SK-N-SH (cell line): ENCODE data around the gene IRAK2. TPM values are rescaled to one million over a fixed set of nuclear protein-coding genes. Genes with fewer than 3 reads are reported as not detected.

ENCODE experiments used
- CTCF ChIA-PET: fragments of 300-600, 350-600 bp; formaldehyde crosslinking; extraction: SDS; loops from one replicate; lab custom pipeline; 2021; lab: Yijun Ruan, JAX
- POLR2A ChIA-PET: fragments of 350-600 bp; sonication (Branson Sonifier 250); formaldehyde crosslinking; extraction: SDS; loops from one replicate; lab custom pipeline; 2020; ENCODE audit warnings: antibody characterized with exemption, inconsistent platforms; lab: Yijun Ruan, JAX
- DNase-seq: peaks from one replicate; pipeline ENCODE4 v3.0.0; 2012
- H2AFZ ChIP-seq: fragments of 200-600 bp; sonication (generic); 2 replicates; pipeline ENCODE4 v1.8.1; 2016; ENCODE audit warnings: antibody characterized with exemption, mild to moderate bottlenecking, low read depth
- H3F3A ChIP-seq: fragments of 200-600 bp; sonication (generic); replicated peaks from 2 replicates; pipeline ENCODE3; 2016; ENCODE audit warnings: antibody characterized with exemption, mild to moderate bottlenecking; ENCODE audit not compliant: insufficient read depth
- H3K27ac ChIP-seq, 2 experiments: fragments of 200-500 bp in 1 of 2; fragments of 200-600 bp in 1 of 2; sonication (Bioruptor generic) in 1 of 2; sonication (generic), shearing (Covaris generic) in 1 of 2; 2 replicates each; pipeline versions ENCODE4 v1.5.1 to v1.6.1; 2014 to 2016; ENCODE audit warnings: low read depth in 2 of 2, inconsistent platforms in 1 of 2, low read length in 1 of 2, mild to moderate bottlenecking in 1 of 2, mixed read lengths in 1 of 2
- H3K27me3 ChIP-seq: fragments of 200-600 bp; sonication (generic), shearing (Covaris generic); 2 replicates; pipeline ENCODE4 v1.6.1; 2016; ENCODE audit warnings: mixed run types; ENCODE audit not compliant: insufficient read depth
- H3K36me3 ChIP-seq, 2 experiments: fragments of 200-500 bp in 1 of 2; fragments of 200-600 bp in 1 of 2; sonication (Bioruptor generic) in 1 of 2; sonication (generic) in 1 of 2; replicated peaks in 1 of 2; 2 replicates each; pipeline versions ENCODE3 to v1.5.1; 2014 to 2016; ENCODE audit warnings: low read length in 1 of 2, mild to moderate bottlenecking in 1 of 2; ENCODE audit not compliant: insufficient read depth in 2 of 2, control insufficient read depth in 1 of 2
- H3K4me1 ChIP-seq, 2 experiments: fragments of 200-500 bp in 1 of 2; fragments of 200-600 bp in 1 of 2; sonication (Bioruptor generic) in 1 of 2; sonication (generic), shearing (Covaris generic) in 1 of 2; 2 replicates each; pipeline versions ENCODE4 v1.5.1 to v1.6.1; 2014 to 2016; ENCODE audit warnings: low read depth in 1 of 2, low read length in 1 of 2, mixed run types in 1 of 2; ENCODE audit not compliant: insufficient read depth in 2 of 2, control insufficient read depth in 1 of 2
- H3K4me2 ChIP-seq: fragments of 200-600 bp; sonication (generic), shearing (Covaris generic); 2 replicates; pipeline ENCODE4 v1.6.1; 2017; ENCODE audit warnings: mixed run types
- H3K4me3 ChIP-seq, 2 experiments: fragments of 200-500 bp in 1 of 2; fragments of 200-600 bp in 1 of 2; sonication (Bioruptor generic) in 1 of 2; sonication (generic), shearing (Covaris generic) in 1 of 2; 2 replicates each; pipeline versions ENCODE4 v1.5.1 to v1.8.1; 2014 to 2016; ENCODE audit warnings: low read depth in 2 of 2, inconsistent platforms in 1 of 2, low read length in 1 of 2, mild to moderate bottlenecking in 1 of 2, mixed read lengths in 1 of 2, moderate library complexity in 1 of 2
- H3K79me2 ChIP-seq: fragments of 200-600 bp; sonication (generic); 2 replicates; pipeline ENCODE4 v1.8.1; 2017; ENCODE audit warnings: mild to moderate bottlenecking; ENCODE audit not compliant: insufficient read depth
- H3K9ac ChIP-seq: fragments of 200-600 bp; sonication (generic); 2 replicates; pipeline ENCODE4 v1.6.1; 2017; ENCODE audit warnings: mixed run types
- H3K9me2 ChIP-seq: fragments of 200-600 bp; sonication (generic); 2 replicates; pipeline ENCODE4 v1.6.1; 2017; ENCODE audit warnings: mixed run types
- H3K9me3 ChIP-seq: fragments of 200-600 bp; sonication (generic); 2 replicates; pipeline ENCODE4 v1.6.1; 2017; ENCODE audit warnings: mixed run types, mild to moderate bottlenecking, moderate library complexity
- H4K20me1 ChIP-seq: fragments of 200-600 bp; sonication (generic); 2 replicates; pipeline ENCODE4 v1.6.1; 2017; ENCODE audit warnings: mild to moderate bottlenecking, mixed run types; ENCODE audit not compliant: insufficient read depth
- EZH2phosphoT487 ChIP-seq: fragments of 200-600 bp; sonication (generic); IDR thresholded peaks from 2 replicates; pipeline ENCODE4 v1.6.1; 2017; ENCODE audit warnings: low read depth, mixed run types, mild to moderate bottlenecking, antibody characterized with exemption, moderate library complexity, borderline replicate concordance
- FOXM1 ChIP-seq: IDR thresholded peaks from 2 replicates; pipeline ENCODE4 v1.4.0; 2012; ENCODE audit warnings: low read depth, mild to moderate bottlenecking
- MXI1 ChIP-seq: IDR thresholded peaks from 2 replicates; pipeline ENCODE4 v1.6.1; 2012; ENCODE audit warnings: mild to moderate bottlenecking, low read depth, low read length, improper control_type of control experiment
- NRF1 ChIP-seq: IDR thresholded peaks from 2 replicates; pipeline ENCODE4 v1.6.1; 2012; ENCODE audit warnings: low read depth, mild to moderate bottlenecking, low read length
- RCOR1 ChIP-seq: fragments of 150-350 bp; IDR thresholded peaks from 2 replicates; pipeline ENCODE4 v1.6.1; 2017; ENCODE audit warnings: antibody characterized with exemption, low read length
- SIN3A ChIP-seq: IDR thresholded peaks from 2 replicates; pipeline ENCODE4 v1.6.1; 2012; ENCODE audit warnings: low read depth, mild to moderate bottlenecking, low read length, moderate library complexity, borderline replicate concordance
- TEAD4 ChIP-seq: IDR thresholded peaks from 2 replicates; pipeline ENCODE4 v1.4.0; 2012; ENCODE audit warnings: mild to moderate bottlenecking, borderline replicate concordance; ENCODE audit not compliant: insufficient read depth
- WGBS: methylation state at CpG from one replicate; pipeline ENCODE4 v1.1.6; 2017; ENCODE audit warnings: low lambda C conversion rate; 5-methylcytosine and 5-hydroxymethylcytosine counted together
- polyA plus RNA-seq, 3 experiments: library from polyadenylated mRNA; depleted of rRNA; stranded (reverse); fragments of >200 nt; gene quantifications; 2 replicates each; pipeline ENCODE4 v1.2.3, GENCODE V29; 2012
- small RNA-seq, 7 experiments: library from RNA; depleted of rRNA; stranded (forward); fragments of <200 nt; gene quantifications; one replicate each; pipeline ENCODE3, GENCODE V24; 2012
- TF ChIP-seq, protein P1 (sequence below): IDR thresholded peaks from 2 replicates; pipeline ENCODE4 v1.4.0; 2012; ENCODE audit warnings: low read depth
- TF ChIP-seq, protein P2 (sequence below): fragments of 150-350 bp; IDR thresholded peaks from 2 replicates; pipeline ENCODE4 v1.6.1; 2016; ENCODE audit warnings: mild to moderate bottlenecking, low read depth, low read length

Gene IRAK2
- polyA plus RNA-seq, 1 of the 3 experiments (the other 2 are of a cell fraction) = 7.7 TPM

DNA sequence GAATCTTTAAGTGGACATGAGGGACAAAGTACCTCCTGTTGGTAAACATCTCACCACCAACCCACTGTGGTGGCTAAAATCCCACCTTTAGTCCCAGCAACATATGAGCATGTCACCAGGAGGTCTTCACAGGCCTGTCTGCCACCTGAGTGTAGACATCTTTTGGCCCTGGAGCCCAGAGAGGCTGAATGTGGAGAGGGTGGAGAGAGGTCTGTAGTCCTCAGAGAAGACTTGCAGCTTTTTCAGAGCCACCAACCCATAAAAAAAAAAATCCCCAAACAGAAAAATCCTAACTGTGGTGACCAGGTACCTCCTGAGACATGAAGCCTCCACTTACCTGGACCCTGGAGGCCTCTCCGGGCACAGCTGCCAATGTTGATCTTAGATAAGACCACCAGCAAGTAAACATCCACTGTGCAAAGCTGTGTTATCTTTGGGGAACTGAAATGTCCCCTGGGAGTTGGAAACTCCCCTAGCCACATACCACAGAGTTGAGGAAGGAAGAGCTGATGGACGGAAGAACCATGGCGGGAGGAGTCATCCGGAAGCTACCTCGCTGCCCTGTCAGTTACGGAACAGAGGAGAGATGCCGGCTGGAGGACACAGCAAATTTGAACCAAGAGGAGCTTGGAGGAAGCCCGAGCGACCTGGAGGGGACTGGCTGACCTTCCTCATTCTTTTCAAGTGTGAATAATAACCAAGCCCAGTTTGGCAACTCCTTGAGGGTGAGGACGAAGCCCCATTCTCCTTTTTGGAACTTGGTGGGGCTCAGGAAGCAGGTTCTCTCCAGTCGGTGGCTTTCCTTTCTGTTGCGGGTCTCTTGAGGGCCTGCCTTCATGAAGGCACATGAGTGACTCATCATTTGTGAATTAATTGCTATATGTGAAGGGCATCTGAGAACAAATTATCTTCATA lies 128.0 kb downstream of the IRAK2 start, which contains the start of gene GHRL:
GHRL (minus strand) TSS at position 443 of the 915 bp plus-strand sequence. CDS start 2,767 bp downstream, outside the sequence.
- H3K4me3 ChIP-seq = no peak within 1 kb of the TSS
- H4K20me1 ChIP-seq = no peaks in the 10 kb centered on the region
- H3K79me2 ChIP-seq = no peaks in the 10 kb centered on the region
- no peak within 1 kb of the TSS for H3K9ac ChIP-seq
- ChIA-PET CTCF (interaction anchor here (0.5 to 1.2 kb wide), 4 partner anchors 33 to 128 kb away, joined by 3 read pairs; partner anchors contain the start of gene IRAK2), POLR2A (no interaction called here)
- no peak within 1 kb of the TSS for H3K4me2 ChIP-seq
- peaks cover 14 to 18% of the 10 kb centered on the region in 2 experiments for H3K36me3 ChIP-seq
- no peaks in the 10 kb centered on the region for H3K27me3 ChIP-seq
- no peak for DNase-seq
- no peaks in the 10 kb centered on the region for H3K4me1 ChIP-seq
- H2AFZ ChIP-seq = no peak within 1 kb of the TSS
- no peak within 1 kb of the TSS for H3K27ac ChIP-seq
- TF ChIP-seq FOXM1 (no peak), RCOR1 (no peak), NRF1 (no peak), MXI1 (no peak), SIN3A (no peak), TEAD4 (no peak), EZH2phosphoT487 (no peak)
- TF ChIP-seq, protein P1, sequence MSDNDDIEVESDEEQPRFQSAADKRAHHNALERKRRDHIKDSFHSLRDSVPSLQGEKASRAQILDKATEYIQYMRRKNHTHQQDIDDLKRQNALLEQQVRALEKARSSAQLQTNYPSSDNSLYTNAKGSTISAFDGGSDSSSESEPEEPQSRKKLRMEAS = no peak
- TF ChIP-seq, protein P2, sequence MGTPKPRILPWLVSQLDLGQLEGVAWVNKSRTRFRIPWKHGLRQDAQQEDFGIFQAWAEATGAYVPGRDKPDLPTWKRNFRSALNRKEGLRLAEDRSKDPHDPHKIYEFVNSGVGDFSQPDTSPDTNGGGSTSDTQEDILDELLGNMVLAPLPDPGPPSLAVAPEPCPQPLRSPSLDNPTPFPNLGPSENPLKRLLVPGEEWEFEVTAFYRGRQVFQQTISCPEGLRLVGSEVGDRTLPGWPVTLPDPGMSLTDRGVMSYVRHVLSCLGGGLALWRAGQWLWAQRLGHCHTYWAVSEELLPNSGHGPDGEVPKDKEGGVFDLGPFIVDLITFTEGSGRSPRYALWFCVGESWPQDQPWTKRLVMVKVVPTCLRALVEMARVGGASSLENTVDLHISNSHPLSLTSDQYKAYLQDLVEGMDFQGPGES = no peak
- no peaks in the 10 kb centered on the region for H3K9me3 ChIP-seq
- 93% methylated on average over 12 of the region's 12 CpGs for WGBS
- peaks cover 5% of the 10 kb centered on the region for H3F3A ChIP-seq
- H3K9me2 ChIP-seq = no peaks in the 10 kb centered on the region

Small RNA genes within 50 kb of the gene (small RNA-seq; reads per million reads assigned to genes)
- 0 reads per million in 7 experiments for gene RF02126

Other genes with a start within 250 kb of the IRAK2 start
- 17.3 and 17.9 TPM in 2 replicates for gene IL17RC, start 247.8 kb upstream of the IRAK2 start, polyA plus RNA-seq (2012; rRNA removed)
- gene CRELD1, start 231.1 kb upstream of the IRAK2 start, polyA plus RNA-seq (2012; rRNA removed) = 77.6 and 86.9 TPM in 2 replicates
- 3.9 and 5.5 TPM in 2 replicates for gene PRRT3, start 212.5 kb upstream of the IRAK2 start, polyA plus RNA-seq (2012; rRNA removed)
- 113 and 123 TPM in 2 replicates for gene EMC3, start 178.1 kb upstream of the IRAK2 start, polyA plus RNA-seq (2012; rRNA removed)
- 7.3 and 9.6 TPM in 2 replicates for gene FANCD2, start 138.5 kb upstream of the IRAK2 start, polyA plus RNA-seq (2012; rRNA removed)
- gene FANCD2OS, start 56.7 kb upstream of the IRAK2 start, polyA plus RNA-seq (2012; rRNA removed) = not detected in 2 replicates
- gene BRK1, start 49.2 kb upstream of the IRAK2 start, polyA plus RNA-seq (2012; rRNA removed) = 211 and 283 TPM in 2 replicates
- 9.2 and 10.2 TPM in 2 replicates for gene VHL, start 23.1 kb upstream of the IRAK2 start, polyA plus RNA-seq (2012; rRNA removed)
- gene TATDN2, start 83.5 kb downstream of the IRAK2 start, polyA plus RNA-seq (2012; rRNA removed) = 14.7 and 17.8 TPM in 2 replicates
- gene GHRL, start 128.0 kb downstream of the IRAK2 start, polyA plus RNA-seq (2012; rRNA removed) = not detected in 2 replicates
- gene SEC13, start 156.2 kb downstream of the IRAK2 start, polyA plus RNA-seq (2012; rRNA removed) = 198 and 215 TPM in 2 replicates